Liver (tissue), 9 donors: ENCODE measurements around the gene PSMG2. TPM values are rescaled to one million over a fixed set of nuclear protein-coding genes. Genes with fewer than 3 reads are reported as not detected.
A peak's percentile ranks its signal among the peaks of the same experiment; 100 is the strongest.

Experiments used
- DNase-seq: peaks from one replicate; pipeline ENCODE4 v3.0.0-alpha.2; 2017; ENCODE audit warnings: low spot score
- H3K27ac ChIP-seq, 2 donors: one replicate each; pipeline ENCODE4 v1.7.0; 2013; ENCODE audit warnings: inconsistent platforms in 2 of 2, low read length in 2 of 2, control low read depth in 1 of 2, low read depth in 1 of 2, mild to moderate bottlenecking in 1 of 2
- H3K27me3 ChIP-seq, 4 donors: one replicate each; pipeline versions ENCODE4 v1.6.1 to v1.7.0; 2013; ENCODE audit warnings: low read length in 3 of 4, inconsistent platforms in 1 of 4, mild to moderate bottlenecking in 1 of 4, moderate library complexity in 1 of 4; ENCODE audit not compliant: control insufficient read depth in 4 of 4, insufficient read depth in 4 of 4
- H3K36me3 ChIP-seq, 4 donors: one replicate each; pipeline versions ENCODE4 v1.6.1 to v1.7.0; 2013; ENCODE audit warnings: low read length in 3 of 4, mild to moderate bottlenecking in 3 of 4, low read depth in 1 of 4, moderate library complexity in 1 of 4; ENCODE audit not compliant: control insufficient read depth in 4 of 4, insufficient read depth in 3 of 4
- H3K4me1 ChIP-seq, 4 donors: one replicate each; pipeline versions ENCODE4 v1.6.1 to v1.7.0; 2013; ENCODE audit warnings: low read length in 3 of 4, mild to moderate bottlenecking in 3 of 4, moderate library complexity in 1 of 4; ENCODE audit not compliant: control insufficient read depth in 4 of 4, insufficient read depth in 4 of 4
- H3K4me3 ChIP-seq, 3 donors: one replicate each; pipeline versions ENCODE4 v1.6.1 to v1.7.0; 2013; ENCODE audit warnings: low read length in 3 of 3, control low read depth in 1 of 3, low read depth in 1 of 3, mild to moderate bottlenecking in 1 of 3
- H3K9ac ChIP-seq, 2 donors: one replicate each; pipeline ENCODE4 v1.7.0; 2013; ENCODE audit warnings: low read length in 2 of 2, mild to moderate bottlenecking in 2 of 2, moderate library complexity in 2 of 2, control low read depth in 1 of 2, low read depth in 1 of 2
- H3K9me3 ChIP-seq, 4 donors: one replicate each; pipeline versions ENCODE4 v1.6.1 to v1.7.0; 2013; ENCODE audit warnings: low read length in 3 of 4; ENCODE audit not compliant: control insufficient read depth in 4 of 4
- ATF3 ChIP-seq: IDR thresholded peaks from 2 replicates; pipeline ENCODE4 v1.6.1; 2016; ENCODE audit warnings: antibody characterized with exemption
- CTCF ChIP-seq: fragments of 150-350 bp; IDR thresholded peaks from 2 replicates; pipeline ENCODE4 v1.5.1; 2017; ENCODE audit warnings: improper control_type of control experiment, low read depth, low read length; ENCODE audit not compliant: missing input control
- EGR1 ChIP-seq, 2 donors: IDR thresholded peaks; 2 replicates each; pipeline ENCODE4 v1.6.1; 2016 to 2018; ENCODE audit warnings: antibody characterized with exemption in 2 of 2, low read depth in 2 of 2
- FOXA1 ChIP-seq: IDR thresholded peaks from 2 replicates; pipeline ENCODE4 v1.6.1; 2016; ENCODE audit warnings: antibody characterized with exemption
- FOXA2 ChIP-seq: IDR thresholded peaks from 2 replicates; pipeline ENCODE4 v1.6.1; 2016; ENCODE audit warnings: antibody characterized with exemption
- GABPA ChIP-seq, 2 donors: IDR thresholded peaks in 1 of 2; conservative IDR thresholded peaks in 1 of 2; 2 replicates each; pipeline ENCODE4 v1.6.1; 2016; ENCODE audit warnings: antibody characterized with exemption in 2 of 2, mild to moderate bottlenecking in 1 of 2, moderate library complexity in 1 of 2
- HNF4A ChIP-seq, 2 donors: conservative IDR thresholded peaks; 2 replicates each; pipeline ENCODE4 v1.6.1; 2016; ENCODE audit warnings: antibody characterized with exemption in 2 of 2, mild to moderate bottlenecking in 2 of 2
- JUND ChIP-seq, 2 donors: IDR thresholded peaks; 2 replicates each; pipeline ENCODE4 v1.6.1; 2016; ENCODE audit warnings: antibody characterized with exemption in 2 of 2
- MAX ChIP-seq: IDR thresholded peaks from 2 replicates; pipeline ENCODE4 v1.6.1; 2016; ENCODE audit warnings: antibody characterized with exemption
- NR2F2 ChIP-seq: IDR thresholded peaks from 2 replicates; pipeline ENCODE4 v1.6.1; 2016; ENCODE audit warnings: antibody characterized with exemption
- RAD21 ChIP-seq, 2 donors: IDR thresholded peaks; 2 replicates each; pipeline ENCODE4 v1.6.1; 2016; ENCODE audit warnings: antibody characterized with exemption in 2 of 2, mild to moderate bottlenecking in 2 of 2
- REST ChIP-seq: IDR thresholded peaks from 2 replicates; pipeline ENCODE4 v1.6.1; 2016; ENCODE audit warnings: antibody characterized with exemption, mild to moderate bottlenecking
- RXRA ChIP-seq, 2 donors: IDR thresholded peaks; 2 replicates each; pipeline ENCODE4 v1.6.1; 2017 to 2018; ENCODE audit warnings: antibody characterized with exemption in 2 of 2, mild to moderate bottlenecking in 1 of 2
- TAF1 ChIP-seq: conservative IDR thresholded peaks from 2 replicates; pipeline ENCODE4 v1.6.1; 2016; ENCODE audit warnings: antibody characterized with exemption, mild to moderate bottlenecking
- YY1 ChIP-seq: IDR thresholded peaks from 2 replicates; pipeline ENCODE4 v1.6.1; 2016; ENCODE audit warnings: antibody characterized with exemption, mild to moderate bottlenecking
- ZBTB33 ChIP-seq: IDR thresholded peaks from 2 replicates; pipeline ENCODE4 v1.6.1; 2016; ENCODE audit warnings: antibody characterized with exemption
- WGBS: extraction: QIAGEN DNeasy Blood & Tissue Kit; methylation state at CpG from one replicate; pipeline ENCODE4 v1.1.7; 2013; 5-methylcytosine and 5-hydroxymethylcytosine counted together
- polyA plus RNA-seq, 2 donors: library from polyadenylated mRNA; stranded (reverse) in 1 of 2; unstranded in 1 of 2; fragments of 200-250 nt in 1 of 2; fragments of >200 nt in 1 of 2; fragmentation: Nextera tagmentation in 1 of 2; extraction: Ambion mirVana in 1 of 2; gene quantifications; one replicate each; pipeline versions ENCODE4 v1.2.1 to v1.2.3, GENCODE V29; 2013 to 2015
- total RNA-seq, 2 donors: library from RNA; depleted of rRNA; stranded (reverse); fragments of >200 nt; gene quantifications; one replicate each; pipeline ENCODE4 v1.2.3, GENCODE V29; 2014
- donor health status: healthy.
- donor health status: healthy.
- donor health status: healthy.
- donor health status: healthy.
- donor health status: healthy.

Gene PSMG2
- total and polyA plus RNA-seq, 4 donors: 24.2 to 48.0 (median 36.6) TPM

GRCh38 chr18:12699747-12700146 lies 3.1 kb upstream of the PSMG2 start:
- WGBS: 62% methylated on average over 2 of the region's 2 CpGs
- TF ChIP-seq HNF4A (conservative IDR thresholded peaks at IDR 0.05) (peak in 1 of 2 donors; percentile 14), FOXA1 (peak; percentile 63), ZBTB33 (no peak), RXRA (IDR thresholded peaks at IDR 0.05) (peak in 1 of 2 donors; percentile 20), FOXA2 (peak; percentile 61)
- no peaks in the 10 kb centered on the region for H3K27me3 ChIP-seq

GRCh38 chr18:12701161-12701560 lies 1.7 kb upstream of the PSMG2 start:
- no peak for TF ChIP-seq RAD21 (IDR thresholded peaks at IDR 0.05)
- TF ChIP-seq ATF3: no peak
- no peak for TF ChIP-seq REST
- TF ChIP-seq FOXA2: no peak
- TF ChIP-seq JUND (IDR thresholded peaks at IDR 0.05): no peak
- no peak for TF ChIP-seq EGR1 (IDR thresholded peaks at IDR 0.05; ENCODE audit: low read depth in 2 of 2)
- TF ChIP-seq MAX: no peak
- TF ChIP-seq RXRA (IDR thresholded peaks at IDR 0.05): no peak
- TF ChIP-seq CTCF: no peak
- no peak for TF ChIP-seq TAF1
- no peak for TF ChIP-seq YY1
- TF ChIP-seq GABPA (IDR thresholded peaks at IDR 0.05 in 1 of 2, conservative IDR thresholded peaks at IDR 0.05 in 1 of 2): no peak
- no peak for TF ChIP-seq NR2F2
- TF ChIP-seq HNF4A (conservative IDR thresholded peaks at IDR 0.05): no peak
- Histone ChIP-seq H3K9me3 (no peaks in the 10 kb centered on the region), H3K27me3 (no peaks in the 10 kb centered on the region), H3K4me3 (no peak overlapping the region), H3K4me1 (peaks cover 11 to 35% (median 18%) of the 10 kb centered on the region in 4 donors), H3K27ac (no peak overlapping the region), H3K9ac (no peak overlapping the region), H3K36me3 (peaks cover 0 to 9% (median 2%) of the 10 kb centered on the region in 4 donors)
- WGBS: 83% methylated on average over 3 of the region's 3 CpGs
- DNase-seq: no peak

More at GRCh38 chr18:12699747-12700146, 3.1 kb upstream of the PSMG2 start:
- Histone ChIP-seq H3K9me3 (no peaks in the 10 kb centered on the region), H3K36me3 (peaks cover 0 to 9% (median 2%) of the 10 kb centered on the region in 4 donors), H3K27ac (peak overlapping the region; percentile 4 to 54), H3K4me3 (no peak overlapping the region), H3K9ac (peak overlapping the region; percentile 6 to 58), H3K4me1 (peaks cover 11 to 33% (median 18%) of the 10 kb centered on the region in 4 donors)
- no peak for DNase-seq
